OCI-M2 (cell line): ENCODE measurements around the gene GPR34.
"Not testable (repeated sequence)": the region's sequence is repeated elsewhere in the genome, so short reads cannot be mapped to it uniquely, and the experiment has no call there.

Experiments used
- DNase-seq: peaks from one replicate; lab custom pipeline; 2025; ENCODE audit not compliant: unreplicated experiment; lab: John Stamatoyannopoulos, UW

GPR34 gene, protein sequence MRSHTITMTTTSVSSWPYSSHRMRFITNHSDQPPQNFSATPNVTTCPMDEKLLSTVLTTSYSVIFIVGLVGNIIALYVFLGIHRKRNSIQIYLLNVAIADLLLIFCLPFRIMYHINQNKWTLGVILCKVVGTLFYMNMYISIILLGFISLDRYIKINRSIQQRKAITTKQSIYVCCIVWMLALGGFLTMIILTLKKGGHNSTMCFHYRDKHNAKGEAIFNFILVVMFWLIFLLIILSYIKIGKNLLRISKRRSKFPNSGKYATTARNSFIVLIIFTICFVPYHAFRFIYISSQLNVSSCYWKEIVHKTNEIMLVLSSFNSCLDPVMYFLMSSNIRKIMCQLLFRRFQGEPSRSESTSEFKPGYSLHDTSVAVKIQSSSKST

DNA sequence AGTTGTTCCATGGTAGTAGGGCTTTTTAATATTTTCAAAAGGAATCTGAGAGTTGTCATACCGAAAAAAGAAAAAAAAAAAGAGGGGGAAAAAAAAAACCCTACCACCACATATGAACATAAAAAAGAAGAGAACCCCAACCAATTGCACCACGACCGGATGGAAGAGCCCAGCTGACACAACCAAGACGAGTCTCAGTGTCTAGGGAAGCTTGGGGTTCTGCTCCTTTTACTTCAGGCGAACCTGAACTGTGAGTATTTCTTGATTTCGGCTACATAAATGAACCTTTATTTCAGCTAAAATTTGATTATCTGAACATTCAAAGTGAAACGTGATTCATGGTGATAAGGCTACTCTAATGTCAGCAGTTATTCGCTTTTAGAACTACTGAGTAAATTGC lies at the start of gene GPR34:
GPR34 (plus strand) TSS at position 139 of the 400 bp plus-strand sequence. CDS start 6,661 bp downstream, outside the sequence.
- no peak for DNase-seq

DNA sequence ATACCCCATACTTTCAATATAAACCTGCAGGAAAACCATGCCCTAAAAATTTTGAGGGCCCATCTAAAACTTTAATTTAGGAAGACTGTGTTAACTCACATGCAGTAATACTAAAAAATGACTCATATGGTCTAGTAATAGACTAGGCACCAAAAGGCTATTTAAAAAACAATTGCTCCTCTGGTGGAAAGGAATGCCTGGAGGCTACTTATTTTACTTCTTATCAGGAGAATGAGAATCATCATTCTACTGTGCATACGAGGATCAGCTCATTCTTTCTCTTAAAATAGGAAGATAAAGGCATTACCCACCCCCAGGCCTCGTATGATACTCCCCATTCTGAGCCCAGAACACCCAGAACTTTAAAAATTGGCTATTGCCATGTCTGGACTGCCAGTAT lies 42.6 kb upstream of the GPR34 start:
- not testable (repeated sequence) for DNase-seq

- no peak for DNase-seq
Observed at GRCh38 chrX:41653125-41653524, 35.6 kb upstream of the GPR34 start.

GRCh38 chrX:41655101-41655500 lies 33.7 kb upstream of the GPR34 start:
- DNase-seq: no peak

DNA sequence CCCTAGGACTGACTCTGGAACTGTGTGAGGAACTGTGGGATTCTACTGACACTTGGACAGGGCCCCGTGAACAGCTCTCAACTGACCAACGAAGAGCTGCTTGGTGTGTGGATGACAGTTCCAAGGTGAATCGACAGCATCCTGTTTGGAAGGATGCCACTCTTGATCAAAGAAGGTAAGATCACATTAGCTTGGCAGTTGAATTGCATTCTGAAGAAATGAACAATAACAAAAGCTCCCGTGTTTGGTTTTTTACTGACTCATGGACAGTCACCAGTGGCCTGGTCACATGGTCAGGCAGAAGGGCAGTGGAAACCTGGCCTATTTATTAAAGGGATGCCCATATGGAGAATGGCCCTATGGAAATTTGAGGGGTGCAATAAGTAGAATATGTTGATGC lies 33.1 kb upstream of the GPR34 start:
- no peak for DNase-seq

- DNase-seq: no peak
Observed at GRCh38 chrX:41661366-41662095, 27.2 kb upstream of the GPR34 start.

DNA sequence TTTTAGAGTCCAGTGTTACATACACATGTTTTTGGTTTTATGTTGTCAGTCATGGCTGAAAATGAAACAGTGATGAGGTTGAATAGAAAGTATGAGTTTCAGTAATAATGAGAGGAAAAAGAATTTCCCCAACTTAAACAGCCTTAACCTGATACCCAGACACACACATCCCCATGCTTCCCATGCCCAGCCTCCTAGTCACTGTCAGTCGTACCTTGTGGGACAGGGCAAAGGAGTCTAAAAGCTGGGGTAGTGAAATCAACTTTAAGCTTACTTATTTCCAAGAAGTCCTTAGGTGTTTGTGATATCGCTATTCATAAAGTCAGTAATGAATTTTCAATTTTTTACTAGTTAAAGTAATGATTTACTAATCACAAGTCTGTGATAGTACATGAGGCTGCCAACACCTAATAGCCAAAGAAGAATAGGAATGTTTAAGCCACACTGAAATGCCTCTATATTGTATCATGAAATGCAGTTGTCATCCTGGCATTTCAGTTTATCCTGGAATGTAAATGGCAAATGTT lies 24.3 kb upstream of the GPR34 start:
- DNase-seq: no peak

DNA sequence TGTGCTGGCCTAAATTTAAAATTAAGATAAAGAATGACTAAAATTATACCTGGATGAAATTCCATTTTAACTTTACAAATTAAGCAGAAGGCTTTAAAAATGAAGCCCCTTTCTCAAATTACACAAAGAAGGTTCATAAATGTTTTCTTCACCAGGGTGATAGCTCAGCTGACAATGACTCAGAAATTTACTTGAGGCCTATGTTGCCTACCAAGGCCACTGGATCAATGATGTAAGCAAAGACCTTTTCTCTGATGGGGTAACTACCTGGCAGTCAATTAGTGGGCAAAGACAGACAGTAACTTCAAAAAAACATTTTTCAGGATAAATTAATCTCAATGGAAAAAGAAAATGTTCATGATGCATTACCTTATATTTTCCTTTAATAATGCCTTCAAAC lies 23.9 kb upstream of the GPR34 start:
- DNase-seq: no peak

- DNase-seq: no peak
Observed at GRCh38 chrX:41665686-41666085, 23.1 kb upstream of the GPR34 start.

DNA sequence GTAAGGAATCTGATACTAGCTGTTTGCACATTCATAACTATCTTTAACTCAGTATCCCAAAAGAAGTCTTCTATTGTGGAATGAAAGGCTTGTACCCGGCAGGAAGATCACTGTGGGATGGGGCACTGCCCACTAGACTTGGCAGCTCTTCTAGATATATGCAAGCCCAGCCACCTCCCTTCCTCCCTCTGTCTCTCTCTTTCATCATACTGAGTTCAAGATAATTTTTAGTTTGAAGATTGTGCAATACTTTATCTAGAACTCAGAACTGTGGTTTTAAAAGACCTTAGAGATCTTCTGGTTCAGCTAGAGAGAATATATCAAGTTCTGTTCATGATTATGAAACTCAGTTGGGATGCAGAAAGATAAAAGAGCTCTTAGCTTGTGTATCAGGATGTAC lies 22.5 kb upstream of the GPR34 start:
- DNase-seq: no peak

GRCh38 chrX:41667631-41668030 lies 21.1 kb upstream of the GPR34 start:
- no peak for DNase-seq

DNA sequence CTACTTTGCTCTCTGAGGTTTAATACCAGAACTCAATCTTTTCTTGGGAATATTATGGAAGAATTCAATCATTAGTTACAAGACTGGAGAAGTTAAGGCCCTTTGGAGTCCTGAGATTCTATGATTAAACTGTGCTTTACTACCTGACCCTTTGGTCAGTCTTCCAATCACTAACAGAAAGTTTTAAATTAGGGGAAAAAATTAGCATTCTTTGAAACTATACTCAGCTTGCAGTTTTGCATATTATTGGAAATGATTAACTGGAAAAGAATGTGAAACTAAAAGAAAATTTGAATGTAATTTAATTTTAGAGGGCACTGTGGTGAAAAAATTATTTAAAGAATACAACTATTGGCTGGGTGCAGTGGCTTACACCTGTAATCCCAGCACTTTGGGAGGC lies 18.7 kb upstream of the GPR34 start:
- DNase-seq: no peak

DNA sequence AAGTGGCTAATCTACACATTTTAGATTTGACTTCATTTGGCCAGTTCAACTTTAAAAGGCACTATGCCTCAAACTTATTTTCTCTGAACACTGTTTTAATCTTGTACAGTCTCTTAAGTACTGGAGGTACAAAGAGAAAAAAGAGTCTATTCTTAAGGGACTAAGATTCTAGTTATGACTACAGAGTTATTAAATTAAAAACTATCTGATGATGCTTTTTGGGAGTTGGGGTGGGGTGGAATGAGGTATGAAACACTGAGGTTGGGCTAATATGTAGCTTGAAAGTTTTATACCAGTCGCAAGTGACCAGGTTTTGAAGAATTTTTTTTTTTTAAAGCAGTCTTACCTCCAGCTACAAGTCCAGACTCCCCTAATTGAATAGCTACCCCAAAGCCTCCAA lies 17.7 kb upstream of the GPR34 start:
- DNase-seq: no peak

- no peak for DNase-seq
Observed at GRCh38 chrX:41672643-41673042, 16.1 kb upstream of the GPR34 start.

GRCh38 chrX:41676361-41676760 lies 12.4 kb upstream of the GPR34 start:
- not testable (repeated sequence) for DNase-seq

- no peak for DNase-seq
Observed at GRCh38 chrX:41677183-41678060, 11.4 kb upstream of the GPR34 start.

DNA sequence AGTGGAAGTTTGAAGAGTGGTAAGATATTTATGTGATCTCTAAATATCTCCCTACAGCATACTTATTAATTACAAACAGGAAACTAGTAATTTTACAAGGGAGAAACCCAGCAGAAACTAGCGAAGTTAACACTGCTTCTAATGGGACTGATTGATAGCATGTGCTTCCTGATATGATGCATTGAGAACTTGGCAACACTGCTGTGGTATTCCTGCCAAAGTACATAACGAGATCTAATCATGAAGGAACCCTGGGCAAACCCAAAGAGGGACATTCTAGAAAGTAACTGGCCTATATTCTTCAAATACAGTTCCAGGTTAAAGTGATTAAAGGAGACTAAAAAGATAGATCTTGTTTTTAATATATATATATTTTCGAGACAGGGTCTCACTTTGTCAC lies 4.6 kb upstream of the GPR34 start:
- no peak for DNase-seq

DNA sequence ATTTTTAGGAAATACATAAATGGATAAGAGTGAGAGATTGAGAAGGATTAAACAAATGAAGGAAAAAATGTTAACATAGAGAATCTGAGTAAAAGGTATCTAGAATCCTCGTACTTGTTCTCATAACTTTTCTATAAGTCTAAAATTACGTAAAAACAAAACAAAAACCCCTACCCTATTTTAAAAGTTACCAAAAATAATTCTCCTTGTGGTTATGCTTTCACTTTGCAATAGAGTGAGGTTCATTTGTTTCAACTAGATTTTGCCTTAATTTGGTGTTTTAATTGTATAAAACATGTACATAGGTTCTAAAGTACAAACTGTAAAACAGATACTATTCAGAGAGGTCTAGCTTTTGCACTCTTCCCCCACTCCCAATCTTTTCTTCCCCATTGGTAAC lies 3.8 kb upstream of the GPR34 start:
- no peak for DNase-seq

- no peak for DNase-seq
Observed at GRCh38 chrX:41686788-41687187, 2.0 kb upstream of the GPR34 start.

DNA sequence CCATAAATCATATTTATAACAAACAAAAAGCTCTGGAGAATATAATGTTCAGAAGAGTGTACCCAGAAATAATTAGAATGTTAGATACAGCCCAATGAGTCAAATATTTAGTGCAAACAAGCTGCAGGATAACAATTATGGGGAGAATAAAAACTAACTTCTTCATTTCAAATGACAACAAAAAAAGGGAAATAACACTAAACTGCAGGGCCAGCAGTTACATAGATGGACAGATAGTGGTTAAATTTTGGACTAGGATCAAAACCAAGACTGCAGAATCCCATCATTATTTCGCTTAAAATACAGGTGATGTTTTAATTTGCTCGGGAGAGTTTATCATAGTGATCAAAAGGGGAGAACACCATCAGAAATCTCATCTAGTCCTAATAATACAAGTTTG lies 617 bp upstream of the GPR34 start:
- no peak for DNase-seq

DNA sequence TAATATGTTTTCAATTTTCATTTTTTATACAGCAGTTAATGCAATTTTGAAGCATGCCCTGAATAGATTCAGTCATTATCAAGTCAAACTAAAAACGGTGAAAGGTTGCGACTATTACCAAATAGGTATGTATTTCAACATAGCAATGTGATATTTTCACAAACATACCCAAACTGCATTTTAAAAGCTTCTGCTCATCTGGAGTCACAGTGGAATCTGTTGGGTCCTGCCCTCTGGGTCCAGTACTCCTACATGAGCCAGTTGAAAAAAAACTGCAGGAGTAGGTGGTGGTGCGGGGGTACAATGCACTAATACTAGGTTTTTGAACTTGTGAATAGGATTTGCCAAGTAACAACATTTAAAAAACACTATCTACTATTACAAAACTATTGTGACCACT lies 938 bp downstream of the GPR34 start:
- no peak for DNase-seq
